HFF-Myc (cell line): ENCODE results near the gene FZR1.

Source experiments
- DNase-seq: peaks from one replicate; pipeline ENCODE4 v3.0.0-alpha.2; 2011; ENCODE audit warnings: low read depth; ENCODE audit errors: extremely low read depth
- H3K4me3 ChIP-seq: replicated peaks from 2 replicates; pipeline ENCODE4 v1.5.1; 2011; ENCODE audit warnings: low read depth, mild to moderate bottlenecking, control low read depth, low read length
- TF ChIP-seq, protein P1 (sequence below): IDR thresholded peaks from 2 replicates; pipeline ENCODE4 v1.5.1; 2012; ENCODE audit warnings: mild to moderate bottlenecking, low read depth, low read length, control low read depth; ENCODE audit errors: missing control alignments

FZR1 gene

DNA sequence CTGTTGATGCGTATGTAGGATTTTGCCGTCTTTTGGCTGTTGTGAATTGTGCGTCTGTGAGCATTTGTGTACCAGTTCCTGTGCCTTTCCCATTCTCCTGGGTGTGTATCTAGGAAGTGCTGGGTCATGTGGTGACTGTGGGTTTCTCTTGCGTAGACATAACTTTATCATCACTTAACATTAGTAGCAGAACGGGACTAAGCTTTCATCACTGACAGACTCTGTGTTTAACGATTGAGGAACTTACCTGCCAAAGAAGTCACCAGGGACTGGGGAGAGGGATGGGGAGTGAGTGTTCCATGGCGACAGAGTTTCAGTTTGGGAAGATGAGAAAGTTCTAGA is 15.0 kb downstream of the FZR1 start:
- DNase-seq = no peak
- H3K4me3 ChIP-seq = no peak overlapping the region
- TF ChIP-seq, protein P1, sequence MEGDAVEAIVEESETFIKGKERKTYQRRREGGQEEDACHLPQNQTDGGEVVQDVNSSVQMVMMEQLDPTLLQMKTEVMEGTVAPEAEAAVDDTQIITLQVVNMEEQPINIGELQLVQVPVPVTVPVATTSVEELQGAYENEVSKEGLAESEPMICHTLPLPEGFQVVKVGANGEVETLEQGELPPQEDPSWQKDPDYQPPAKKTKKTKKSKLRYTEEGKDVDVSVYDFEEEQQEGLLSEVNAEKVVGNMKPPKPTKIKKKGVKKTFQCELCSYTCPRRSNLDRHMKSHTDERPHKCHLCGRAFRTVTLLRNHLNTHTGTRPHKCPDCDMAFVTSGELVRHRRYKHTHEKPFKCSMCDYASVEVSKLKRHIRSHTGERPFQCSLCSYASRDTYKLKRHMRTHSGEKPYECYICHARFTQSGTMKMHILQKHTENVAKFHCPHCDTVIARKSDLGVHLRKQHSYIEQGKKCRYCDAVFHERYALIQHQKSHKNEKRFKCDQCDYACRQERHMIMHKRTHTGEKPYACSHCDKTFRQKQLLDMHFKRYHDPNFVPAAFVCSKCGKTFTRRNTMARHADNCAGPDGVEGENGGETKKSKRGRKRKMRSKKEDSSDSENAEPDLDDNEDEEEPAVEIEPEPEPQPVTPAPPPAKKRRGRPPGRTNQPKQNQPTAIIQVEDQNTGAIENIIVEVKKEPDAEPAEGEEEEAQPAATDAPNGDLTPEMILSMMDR = no peak

DNA sequence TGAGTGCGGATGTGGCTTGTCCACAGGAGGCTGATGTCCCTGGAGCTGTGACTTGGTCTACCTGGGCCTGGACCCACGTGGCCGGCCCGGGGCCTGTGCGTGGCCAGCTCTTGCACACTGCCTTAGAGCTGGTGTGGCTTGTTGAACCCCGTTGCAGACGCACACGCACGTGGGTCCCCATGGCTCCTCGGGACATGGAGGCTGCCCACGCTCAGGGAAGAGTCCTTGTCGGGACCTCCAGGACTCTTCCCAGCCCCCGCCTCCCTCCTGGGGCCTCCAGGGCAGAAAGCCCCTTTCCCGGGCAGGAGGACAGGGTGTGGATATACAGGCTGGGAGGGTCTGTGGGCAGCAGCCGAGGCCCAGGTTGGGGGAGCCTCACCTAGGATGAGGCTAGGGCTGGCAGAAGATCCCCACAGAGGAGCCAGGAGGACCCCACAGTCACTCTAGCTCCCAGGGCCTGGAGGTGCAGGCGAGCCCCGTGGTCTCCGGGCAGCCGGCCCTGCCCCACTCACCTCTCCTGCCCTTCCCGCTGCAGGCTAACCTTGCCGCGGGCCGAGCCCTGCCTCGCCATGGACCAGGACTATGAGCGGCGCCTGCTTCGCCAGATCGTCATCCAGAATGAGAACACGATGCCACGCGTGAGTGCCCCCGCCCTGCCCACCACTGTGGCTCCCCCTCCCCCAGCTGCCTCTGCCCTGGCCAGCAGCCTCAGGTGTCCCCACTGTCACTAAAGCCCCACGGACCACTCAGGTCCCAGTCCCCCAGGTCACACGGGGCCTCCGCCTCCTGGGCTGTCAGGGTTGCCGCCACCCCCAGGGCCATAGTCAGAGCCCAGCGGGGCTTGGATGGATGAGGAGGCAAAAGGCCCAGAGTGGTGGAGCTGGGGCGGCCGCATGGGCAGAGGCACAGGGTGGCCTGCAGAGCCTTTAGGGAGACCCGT is 16.6 kb downstream of the FZR1 start:
- DNase-seq = no peak
- TF ChIP-seq, protein P1 = no peak

GRCh38 chr19:3523361-3524077 is 17.4 kb downstream of the FZR1 start:
- TF ChIP-seq, protein P1 = no peak
- H3K4me3 ChIP-seq = no peak overlapping the region
- DNase-seq = no peak

More for the DNA sequence above, 16.6 kb downstream of the FZR1 start:
- H3K4me3 ChIP-seq = no peak overlapping the region

- no peak for DNase-seq
- TF ChIP-seq, protein P1 = no peak
- no peak overlapping the region for H3K4me3 ChIP-seq
These were observed 18.1 kb downstream of the FZR1 start for GRCh38 chr19:3524078-3524842.

DNA sequence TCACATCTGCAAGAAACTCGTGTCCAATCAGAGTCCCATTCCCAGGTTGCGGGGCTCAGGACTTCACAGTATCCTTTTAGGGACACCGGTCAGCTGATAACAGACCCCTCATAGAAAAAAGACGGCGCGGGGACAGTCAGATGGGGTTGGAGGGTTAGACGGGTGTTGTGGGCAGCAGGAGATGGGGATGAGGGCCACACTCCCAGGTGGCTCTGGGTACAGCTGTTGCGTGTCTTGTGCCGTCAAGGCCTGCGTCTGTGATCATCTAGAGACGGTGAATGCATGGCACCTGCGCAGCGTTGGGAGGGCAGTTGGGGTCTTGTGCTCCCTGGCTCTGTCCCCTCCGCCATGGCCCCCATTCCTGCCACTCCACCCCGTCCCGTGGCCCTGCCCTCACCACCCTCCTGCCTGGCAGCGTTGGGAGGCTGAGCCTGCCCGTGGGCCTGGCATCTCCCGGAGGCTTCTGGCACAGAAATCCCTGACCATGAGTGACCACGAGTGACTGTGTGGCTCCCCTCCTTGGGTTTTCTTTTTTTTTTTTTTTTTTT is 18.9 kb downstream of the FZR1 start:
- DNase-seq = no peak
- TF ChIP-seq, protein P1 = no peak
- H3K4me3 ChIP-seq = no peak overlapping the region

GRCh38 chr19:3526507-3527237 is 20.6 kb downstream of the FZR1 start:
- H3K4me3 ChIP-seq = no peak overlapping the region
- TF ChIP-seq, protein P1 = no peak
- no peak for DNase-seq
